Uterus (tissue), 4 donors: Measurements from ENCODE around the gene MAGI2. TPM values are rescaled to one million over a fixed set of nuclear protein-coding genes. Genes with fewer than 3 reads are reported as not detected.

Experiments
- DNase-seq, 2 donors: peaks; one replicate each; pipeline ENCODE4 v3.0.0-alpha.2; 2019 to 2020
- H3K27ac ChIP-seq, 2 donors: fragments of 200-600 bp; sonication (generic); 1 replicate in 1 of 2; 2 replicates in 1 of 2; pipeline ENCODE4 v1.5.1; 2016 to 2018
- H3K27me3 ChIP-seq, 2 donors: fragments of 200-600 bp; sonication (generic); one replicate each; pipeline ENCODE4 v1.5.1; 2018 to 2019; ENCODE audit warnings: control low read depth in 1 of 2
- H3K36me3 ChIP-seq, 2 donors: fragments of 200-600 bp; sonication (generic); one replicate each; pipeline ENCODE4 v1.5.1; 2019; ENCODE audit warnings: control low read depth in 1 of 2
- H3K4me1 ChIP-seq, 2 donors: fragments of 200-600 bp; sonication (generic); one replicate each; pipeline ENCODE4 v1.5.1; 2018 to 2019; ENCODE audit warnings: control low read depth in 1 of 2
- H3K4me3 ChIP-seq, 2 donors: fragments of 200-600 bp; sonication (generic); 1 replicate in 1 of 2; 2 replicates in 1 of 2; pipeline ENCODE4 v1.5.1; 2018 to 2019; ENCODE audit warnings: mild to moderate bottlenecking in 1 of 2
- H3K9me3 ChIP-seq, 2 donors: fragments of 200-600 bp; sonication (generic); one replicate each; pipeline ENCODE4 v1.5.1; 2019; ENCODE audit warnings: control low read depth in 1 of 2
- POLR2A ChIP-seq, 2 donors: fragments of 450-650 bp; IDR thresholded peaks; one replicate each; pipeline ENCODE4 v1.6.1; 2016; ENCODE audit warnings: antibody characterized with exemption in 2 of 2, mild to moderate bottlenecking in 1 of 2, moderate library complexity in 1 of 2
- intact Hi-C: fragments of 100-400 bp; cut with DNase I; formaldehyde crosslinking; loops from one replicate; pipeline ENCODE4 v1.15.1; 2023; ENCODE audit warnings: low total_unique reads
- total RNA-seq, 4 donors: library from RNA; depleted of rRNA in 3 of 4; stranded (reverse); fragments of >200 nt in 3 of 4; gene quantifications; one replicate each; pipeline versions ENCODE4 v1.1.0 to v1.2.4, GENCODE V29; 2014 to 2023
- TF ChIP-seq, protein P1 (sequence below), 4 experiments: fragments of 200-600 bp in 2 of 4; fragments of 450-650 bp in 2 of 4; sonication (generic) in 2 of 4; IDR thresholded peaks; one replicate each; pipeline ENCODE4 v1.5.1; 2016 to 2019; ENCODE audit warnings: antibody characterized with exemption in 4 of 4, mild to moderate bottlenecking in 2 of 4, moderate library complexity in 1 of 4
- donor health status: DM: yes; HTN: yes; CAD: no.

MAGI2 gene
- total RNA-seq, 4 donors from 2014 or later = 5.3 to 23.2 (median 13.8) TPM

- no peaks in the 10 kb centered on the region for H3K9me3 ChIP-seq
- H3K27me3 ChIP-seq = no peaks in the 10 kb centered on the region
- intact Hi-C loops = no loop called here
- no peaks in the 10 kb centered on the region for H3K4me1 ChIP-seq
- no peak for DNase-seq
- no peaks in the 10 kb centered on the region for H3K36me3 ChIP-seq
- no peak for TF ChIP-seq POLR2A (IDR thresholded peaks at IDR 0.05)
- TF ChIP-seq, protein P1, sequence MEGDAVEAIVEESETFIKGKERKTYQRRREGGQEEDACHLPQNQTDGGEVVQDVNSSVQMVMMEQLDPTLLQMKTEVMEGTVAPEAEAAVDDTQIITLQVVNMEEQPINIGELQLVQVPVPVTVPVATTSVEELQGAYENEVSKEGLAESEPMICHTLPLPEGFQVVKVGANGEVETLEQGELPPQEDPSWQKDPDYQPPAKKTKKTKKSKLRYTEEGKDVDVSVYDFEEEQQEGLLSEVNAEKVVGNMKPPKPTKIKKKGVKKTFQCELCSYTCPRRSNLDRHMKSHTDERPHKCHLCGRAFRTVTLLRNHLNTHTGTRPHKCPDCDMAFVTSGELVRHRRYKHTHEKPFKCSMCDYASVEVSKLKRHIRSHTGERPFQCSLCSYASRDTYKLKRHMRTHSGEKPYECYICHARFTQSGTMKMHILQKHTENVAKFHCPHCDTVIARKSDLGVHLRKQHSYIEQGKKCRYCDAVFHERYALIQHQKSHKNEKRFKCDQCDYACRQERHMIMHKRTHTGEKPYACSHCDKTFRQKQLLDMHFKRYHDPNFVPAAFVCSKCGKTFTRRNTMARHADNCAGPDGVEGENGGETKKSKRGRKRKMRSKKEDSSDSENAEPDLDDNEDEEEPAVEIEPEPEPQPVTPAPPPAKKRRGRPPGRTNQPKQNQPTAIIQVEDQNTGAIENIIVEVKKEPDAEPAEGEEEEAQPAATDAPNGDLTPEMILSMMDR (IDR thresholded peaks at IDR 0.05) = no peak
- H3K4me3 ChIP-seq = no peak overlapping the region
- no peak overlapping the region for H3K27ac ChIP-seq
Observed at GRCh38 chr7:78620920-78621319, 832.5 kb downstream of the MAGI2 start.

GRCh38 chr7:78616539-78616938, 836.9 kb downstream of the MAGI2 start:
- DNase-seq = no peak
- TF ChIP-seq, protein P1 (IDR thresholded peaks at IDR 0.05) = no peak
- intact Hi-C loops = no loop called here
- H3K4me1 ChIP-seq = no peaks in the 10 kb centered on the region
- no peak overlapping the region for H3K4me3 ChIP-seq
- H3K27ac ChIP-seq = no peak overlapping the region
- H3K27me3 ChIP-seq = no peaks in the 10 kb centered on the region
- no peaks in the 10 kb centered on the region for H3K9me3 ChIP-seq
- H3K36me3 ChIP-seq = no peaks in the 10 kb centered on the region

GRCh38 chr7:78609281-78609680, 844.2 kb downstream of the MAGI2 start:
- no peaks in the 10 kb centered on the region for H3K27me3 ChIP-seq
- intact Hi-C loops = no loop called here
- no peaks in the 10 kb centered on the region for H3K9me3 ChIP-seq
- DNase-seq = no peak
- no peak overlapping the region for H3K27ac ChIP-seq
- H3K4me1 ChIP-seq = no peaks in the 10 kb centered on the region
- H3K4me3 ChIP-seq = no peak overlapping the region
- H3K36me3 ChIP-seq = no peaks in the 10 kb centered on the region
- no peak for TF ChIP-seq POLR2A (IDR thresholded peaks at IDR 0.05)
- TF ChIP-seq, protein P1 (IDR thresholded peaks at IDR 0.05) = no peak

GRCh38 chr7:78607099-78607498, 846.4 kb downstream of the MAGI2 start:
- Histone ChIP-seq H3K27ac (no peak overlapping the region), H3K4me1 (no peaks in the 10 kb centered on the region), H3K27me3 (no peaks in the 10 kb centered on the region), H3K36me3 (no peaks in the 10 kb centered on the region), H3K4me3 (no peak overlapping the region), H3K9me3 (no peaks in the 10 kb centered on the region)
- DNase-seq = no peak
- TF ChIP-seq, protein P1 (IDR thresholded peaks at IDR 0.05) = no peak
- TF ChIP-seq POLR2A (IDR thresholded peaks at IDR 0.05) = no peak
- intact Hi-C loops = no loop called here

GRCh38 chr7:78605119-78605518, 848.3 kb downstream of the MAGI2 start:
- no peaks in the 10 kb centered on the region for H3K4me1 ChIP-seq
- TF ChIP-seq POLR2A (IDR thresholded peaks at IDR 0.05) = no peak
- TF ChIP-seq, protein P1 (IDR thresholded peaks at IDR 0.05) = no peak
- H3K4me3 ChIP-seq = no peak overlapping the region
- H3K9me3 ChIP-seq = no peaks in the 10 kb centered on the region
- no peak overlapping the region for H3K27ac ChIP-seq
- H3K36me3 ChIP-seq = no peaks in the 10 kb centered on the region
- DNase-seq = no peak
- intact Hi-C loops = no loop called here
- no peaks in the 10 kb centered on the region for H3K27me3 ChIP-seq
